Measurements from ENCODE around the gene SOSTDC1. TPM values are rescaled to one million over a fixed set of nuclear protein-coding genes. Genes with fewer than 3 reads are reported as not detected.
"Not testable (repeated sequence)": the region's sequence is repeated elsewhere in the genome, so short reads cannot be mapped to it uniquely, and the experiment has no call there.

SOSTDC1 gene
- total and polyA plus RNA-seq, 2 donors: 0.64 to 2.0 TPM

DNA sequence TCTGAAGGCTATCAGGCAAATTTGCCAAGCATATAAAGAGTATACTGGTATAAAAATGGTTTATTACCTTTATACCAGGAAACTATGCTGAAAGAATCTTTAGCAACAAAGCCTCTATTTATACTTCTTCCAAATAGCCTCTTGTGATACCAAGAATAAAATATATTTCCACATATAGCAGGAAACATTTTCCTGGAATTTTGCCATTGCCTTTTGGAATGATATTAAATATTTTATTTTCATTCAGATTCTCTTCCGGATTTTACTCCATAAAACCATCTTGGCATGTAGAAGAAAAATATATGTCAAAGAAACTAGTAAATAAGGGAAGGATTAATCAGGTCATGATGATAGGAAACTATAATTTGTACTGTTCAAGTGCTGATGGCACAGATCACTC lies 17.7 kb downstream of the SOSTDC1 start:
- no peak for DNase-seq (ENCODE audit: low read depth in 6 of 9, low spot score in 9 of 9)
- H3K4me1 ChIP-seq (ENCODE audit: control insufficient read depth in 2 of 2, insufficient read depth in 2 of 2, low read length in 2 of 2): no peaks in the 10 kb centered on the region
- no peaks in the 10 kb centered on the region for H3K27me3 ChIP-seq (ENCODE audit: control insufficient read depth in 2 of 2, insufficient read depth in 1 of 2, low read length in 1 of 2)
- WGBS: 92% methylated on average over 1 of the region's 1 CpG
- H3K4me3 ChIP-seq (ENCODE audit: low read length in 2 of 2): no peak overlapping the region
- no peak overlapping the region for H3K27ac ChIP-seq (ENCODE audit: low read depth in 1 of 2, low read length in 1 of 2)
- no peaks in the 10 kb centered on the region for H3K9me3 ChIP-seq (ENCODE audit: control insufficient read depth in 2 of 2, insufficient read depth in 1 of 2, low read length in 1 of 2)
- no peaks in the 10 kb centered on the region for H3K36me3 ChIP-seq (ENCODE audit: control insufficient read depth in 2 of 2, insufficient read depth in 2 of 2, low read length in 1 of 2)

DNA sequence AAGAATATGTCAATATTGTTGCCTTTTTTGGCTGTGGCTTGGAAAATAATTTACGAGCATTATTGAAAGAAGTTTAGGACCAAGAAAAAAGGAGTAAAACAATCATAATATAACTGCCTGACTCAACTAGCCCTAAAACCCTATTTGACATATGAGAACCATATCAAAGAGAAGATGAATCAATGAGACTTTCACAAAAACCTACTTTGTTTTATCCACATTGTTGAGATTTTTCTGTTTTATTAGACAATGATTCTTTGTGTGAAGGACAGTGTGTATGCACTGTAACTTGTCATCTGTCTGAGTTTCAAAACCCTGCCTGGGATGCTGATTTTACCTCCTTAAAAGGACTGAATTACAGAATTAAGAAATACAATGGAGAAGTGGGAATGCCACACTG lies 19.0 kb downstream of the SOSTDC1 start:
- 99% methylated on average over 1 of the region's 1 CpG for WGBS
- H3K9me3 ChIP-seq (ENCODE audit: control insufficient read depth in 2 of 2, insufficient read depth in 1 of 2, low read length in 1 of 2): no peaks in the 10 kb centered on the region
- no peak overlapping the region for H3K27ac ChIP-seq (ENCODE audit: low read depth in 1 of 2, low read length in 1 of 2)
- no peaks in the 10 kb centered on the region for H3K4me1 ChIP-seq (ENCODE audit: control insufficient read depth in 2 of 2, insufficient read depth in 2 of 2, low read length in 2 of 2)
- H3K4me3 ChIP-seq (ENCODE audit: low read length in 2 of 2): no peak overlapping the region
- H3K36me3 ChIP-seq (ENCODE audit: control insufficient read depth in 2 of 2, insufficient read depth in 2 of 2, low read length in 1 of 2): no peaks in the 10 kb centered on the region
- no peak for DNase-seq (ENCODE audit: low read depth in 6 of 9, low spot score in 9 of 9)
- H3K27me3 ChIP-seq (ENCODE audit: control insufficient read depth in 2 of 2, insufficient read depth in 1 of 2, low read length in 1 of 2): no peaks in the 10 kb centered on the region

DNA sequence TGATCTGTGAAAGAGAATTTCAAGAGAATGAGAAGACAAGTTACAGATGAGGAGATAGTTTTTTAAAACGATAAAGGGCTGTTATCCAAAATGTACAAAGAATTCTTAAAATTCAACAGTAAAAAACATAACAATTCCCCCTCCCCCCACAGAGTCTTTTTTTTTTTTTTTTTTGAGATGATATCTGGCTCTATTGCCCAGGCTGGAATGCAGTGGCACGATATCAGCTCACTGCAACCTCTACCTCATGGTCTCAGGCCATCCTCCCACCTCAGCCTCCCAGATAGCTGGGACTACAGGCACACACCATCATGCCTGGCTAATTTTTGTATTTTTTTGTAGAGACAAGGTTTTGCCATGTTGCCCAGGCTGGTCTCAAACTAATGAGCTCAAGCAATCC lies 21.7 kb downstream of the SOSTDC1 start:
- not testable (repeated sequence) for H3K27me3 ChIP-seq (ENCODE audit: control insufficient read depth in 2 of 2, insufficient read depth in 1 of 2, low read length in 1 of 2); H3K9me3 ChIP-seq (ENCODE audit: control insufficient read depth in 2 of 2, insufficient read depth in 1 of 2, low read length in 1 of 2); H3K27ac ChIP-seq (ENCODE audit: low read depth in 1 of 2, low read length in 1 of 2); DNase-seq (ENCODE audit: low read depth in 6 of 9, low spot score in 9 of 9); H3K4me1 ChIP-seq (ENCODE audit: control insufficient read depth in 2 of 2, insufficient read depth in 2 of 2, low read length in 2 of 2); H3K4me3 ChIP-seq (ENCODE audit: low read length in 2 of 2); H3K36me3 ChIP-seq (ENCODE audit: control insufficient read depth in 2 of 2, insufficient read depth in 2 of 2, low read length in 1 of 2)
- 96% methylated on average over 2 of the region's 2 CpGs for WGBS

DNA sequence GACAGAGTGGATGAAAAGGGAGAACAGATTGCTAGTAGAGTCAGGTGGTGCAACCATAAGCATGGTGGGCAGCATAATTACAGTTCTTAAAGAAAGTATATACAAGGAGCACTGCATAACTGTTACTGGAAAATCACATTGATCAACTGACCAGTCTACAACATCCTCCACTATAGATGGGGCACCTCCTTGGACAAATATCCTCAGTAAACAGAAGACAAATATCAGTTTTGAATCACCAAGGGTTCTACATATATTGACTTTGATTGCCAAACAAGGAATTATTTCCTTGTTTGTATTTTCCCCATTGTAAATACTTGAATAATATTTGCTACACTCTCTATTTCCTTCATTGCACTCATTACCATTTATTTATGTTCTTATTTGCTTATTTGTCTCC lies 26.6 kb downstream of the SOSTDC1 start:
- H3K4me1 ChIP-seq (ENCODE audit: control insufficient read depth in 2 of 2, insufficient read depth in 2 of 2, low read length in 2 of 2): no peaks in the 10 kb centered on the region
- no peak overlapping the region for H3K4me3 ChIP-seq (ENCODE audit: low read length in 2 of 2)
- no peaks in the 10 kb centered on the region for H3K27me3 ChIP-seq (ENCODE audit: control insufficient read depth in 2 of 2, insufficient read depth in 1 of 2, low read length in 1 of 2)
- H3K9me3 ChIP-seq (ENCODE audit: control insufficient read depth in 2 of 2, insufficient read depth in 1 of 2, low read length in 1 of 2): no peaks in the 10 kb centered on the region
- no peak overlapping the region for H3K27ac ChIP-seq (ENCODE audit: low read depth in 1 of 2, low read length in 1 of 2)
- no peaks in the 10 kb centered on the region for H3K36me3 ChIP-seq (ENCODE audit: control insufficient read depth in 2 of 2, insufficient read depth in 2 of 2, low read length in 1 of 2)
- no peak for DNase-seq (ENCODE audit: low read depth in 6 of 9, low spot score in 9 of 9)

DNA sequence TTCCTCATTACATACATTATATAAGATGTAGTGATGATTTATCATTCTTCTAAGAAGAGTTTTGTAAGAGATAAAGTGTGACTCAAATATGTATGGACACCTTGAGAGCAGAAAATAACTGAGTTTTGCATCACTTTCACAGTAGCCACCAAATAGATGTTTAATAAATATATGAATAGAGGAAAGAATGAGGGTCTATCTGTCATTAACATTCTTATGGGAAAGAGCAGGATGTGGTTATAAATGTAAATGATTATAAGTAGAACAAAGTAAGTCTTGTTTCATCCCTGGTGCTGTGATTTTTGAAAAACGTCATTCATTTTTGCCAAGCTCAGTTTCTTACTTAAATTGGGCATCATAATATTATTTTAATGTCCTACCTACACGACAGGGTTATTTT lies 29.2 kb downstream of the SOSTDC1 start:
- DNase-seq (ENCODE audit: low read depth in 6 of 9, low spot score in 9 of 9): no peak
- no peak overlapping the region for H3K27ac ChIP-seq (ENCODE audit: low read depth in 1 of 2, low read length in 1 of 2)
- 93% methylated on average over 2 of the region's 2 CpGs for WGBS
- no peaks in the 10 kb centered on the region for H3K36me3 ChIP-seq (ENCODE audit: control insufficient read depth in 2 of 2, insufficient read depth in 2 of 2, low read length in 1 of 2)
- H3K4me1 ChIP-seq (ENCODE audit: control insufficient read depth in 2 of 2, insufficient read depth in 2 of 2, low read length in 2 of 2): no peaks in the 10 kb centered on the region
- no peaks in the 10 kb centered on the region for H3K9me3 ChIP-seq (ENCODE audit: control insufficient read depth in 2 of 2, insufficient read depth in 1 of 2, low read length in 1 of 2)
- H3K27me3 ChIP-seq (ENCODE audit: control insufficient read depth in 2 of 2, insufficient read depth in 1 of 2, low read length in 1 of 2): no peaks in the 10 kb centered on the region
- H3K4me3 ChIP-seq (ENCODE audit: low read length in 2 of 2): no peak overlapping the region

DNA sequence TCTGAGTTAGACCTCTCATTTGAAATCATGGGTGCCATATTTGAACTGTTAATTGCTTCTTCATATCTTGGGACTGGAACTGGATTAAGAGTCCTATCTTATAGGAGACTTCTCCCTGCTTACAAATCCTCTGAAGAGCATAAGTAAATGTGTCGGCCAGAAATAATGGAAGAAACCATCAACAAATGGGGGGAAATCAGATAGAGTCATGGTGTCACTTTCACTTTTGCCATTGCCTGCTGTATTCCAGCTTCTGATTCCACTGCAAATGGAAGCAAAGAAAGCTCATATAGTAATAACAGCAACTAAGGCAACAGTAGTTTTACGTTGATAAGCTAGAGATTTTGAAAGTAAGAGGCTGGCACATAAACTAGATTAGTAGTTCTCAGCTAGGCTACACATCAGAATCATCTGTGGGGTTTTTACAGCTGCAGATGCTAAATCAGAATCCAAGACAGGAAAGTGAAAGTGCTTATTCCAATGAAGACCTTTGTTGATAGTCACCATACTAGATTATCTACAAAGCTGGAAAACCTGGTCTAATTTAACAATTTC lies 31.9 kb downstream of the SOSTDC1 start:
- Histone ChIP-seq H3K4me1 (ENCODE audit: control insufficient read depth in 2 of 2, insufficient read depth in 2 of 2, low read length in 2 of 2) (no peaks in the 10 kb centered on the region), H3K27ac (ENCODE audit: low read depth in 1 of 2, low read length in 1 of 2) (no peak overlapping the region), H3K9me3 (ENCODE audit: control insufficient read depth in 2 of 2, insufficient read depth in 1 of 2, low read length in 1 of 2) (no peaks in the 10 kb centered on the region), H3K27me3 (ENCODE audit: control insufficient read depth in 2 of 2, insufficient read depth in 1 of 2, low read length in 1 of 2) (no peaks in the 10 kb centered on the region), H3K4me3 (ENCODE audit: low read length in 2 of 2) (no peak overlapping the region), H3K36me3 (ENCODE audit: control insufficient read depth in 2 of 2, insufficient read depth in 2 of 2, low read length in 1 of 2) (no peaks in the 10 kb centered on the region)
- DNase-seq (ENCODE audit: low read depth in 6 of 9, low spot score in 9 of 9): no peak
- WGBS: 92% methylated on average over 2 of the region's 2 CpGs

DNA sequence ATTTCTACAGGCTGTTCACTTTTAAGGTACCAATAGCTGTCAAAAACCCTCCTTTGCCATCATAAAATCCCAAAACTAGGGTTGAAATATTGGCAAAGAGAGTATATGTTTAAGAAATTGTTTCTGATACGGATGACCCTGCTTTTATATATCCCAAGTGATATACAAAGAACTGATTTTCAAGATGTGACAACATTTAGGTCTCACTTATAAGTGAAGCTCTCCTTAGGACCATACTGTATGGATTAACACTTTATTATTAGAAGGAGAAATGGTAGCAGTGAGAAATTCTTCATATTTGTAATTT lies 33.2 kb downstream of the SOSTDC1 start:
- H3K9me3 ChIP-seq (ENCODE audit: control insufficient read depth in 2 of 2, insufficient read depth in 1 of 2, low read length in 1 of 2): no peaks in the 10 kb centered on the region
- H3K4me3 ChIP-seq (ENCODE audit: low read length in 2 of 2): no peak overlapping the region
- 92% methylated on average over 1 of the region's 1 CpG for WGBS
- H3K4me1 ChIP-seq (ENCODE audit: control insufficient read depth in 2 of 2, insufficient read depth in 2 of 2, low read length in 2 of 2): no peaks in the 10 kb centered on the region
- H3K27me3 ChIP-seq (ENCODE audit: control insufficient read depth in 2 of 2, insufficient read depth in 1 of 2, low read length in 1 of 2): no peaks in the 10 kb centered on the region
- no peak for DNase-seq (ENCODE audit: low read depth in 6 of 9, low spot score in 9 of 9)
- H3K27ac ChIP-seq (ENCODE audit: low read depth in 1 of 2, low read length in 1 of 2): no peak overlapping the region
- no peaks in the 10 kb centered on the region for H3K36me3 ChIP-seq (ENCODE audit: control insufficient read depth in 2 of 2, insufficient read depth in 2 of 2, low read length in 1 of 2)

DNA sequence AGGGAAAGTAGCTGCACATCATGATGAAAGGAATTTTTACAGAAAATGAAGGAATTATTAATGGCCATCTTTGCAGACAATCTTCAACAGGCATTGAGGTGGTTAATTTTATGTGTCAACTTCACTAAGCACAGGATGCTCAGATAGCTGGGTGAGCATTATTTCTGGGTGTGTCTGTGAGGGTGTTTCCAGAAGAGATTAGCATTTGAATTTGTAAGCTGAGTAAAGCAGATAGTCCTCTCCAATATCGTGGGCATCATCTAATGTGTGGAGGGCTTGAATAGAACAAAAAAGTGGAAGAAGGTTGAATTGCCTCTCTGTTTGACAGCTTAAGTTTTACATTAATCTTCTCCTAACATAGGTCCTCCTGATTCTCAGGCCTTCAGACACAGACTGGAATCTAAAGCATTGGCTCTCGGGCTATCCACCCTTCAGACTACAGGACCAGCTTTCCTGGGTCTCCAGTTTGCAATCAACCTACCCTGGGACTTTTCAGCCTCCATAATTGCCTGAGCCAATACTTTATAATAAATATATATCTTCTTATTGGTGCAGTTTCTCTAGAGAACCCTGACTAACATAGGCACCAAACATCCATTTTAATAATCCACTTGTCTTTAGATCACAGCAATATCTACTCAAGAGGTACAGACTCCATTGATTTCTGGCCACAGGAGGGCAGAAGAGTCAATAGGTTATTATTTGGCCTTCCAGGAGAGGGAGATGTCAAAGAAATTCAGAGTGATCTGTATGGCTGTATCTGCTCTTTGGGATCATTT lies 33.7 kb downstream of the SOSTDC1 start:
- no peaks in the 10 kb centered on the region for H3K27me3 ChIP-seq (ENCODE audit: control insufficient read depth in 2 of 2, insufficient read depth in 1 of 2, low read length in 1 of 2)
- no peak overlapping the region for H3K27ac ChIP-seq (ENCODE audit: low read depth in 1 of 2, low read length in 1 of 2)
- 96% methylated on average over 2 of the region's 2 CpGs for WGBS
- H3K36me3 ChIP-seq (ENCODE audit: control insufficient read depth in 2 of 2, insufficient read depth in 2 of 2, low read length in 1 of 2): no peaks in the 10 kb centered on the region
- H3K9me3 ChIP-seq (ENCODE audit: control insufficient read depth in 2 of 2, insufficient read depth in 1 of 2, low read length in 1 of 2): no peaks in the 10 kb centered on the region
- peak in 2 of 9 donors; percentile 13 to 36 for DNase-seq (ENCODE audit: low read depth in 6 of 9, low spot score in 9 of 9)
- H3K4me1 ChIP-seq (ENCODE audit: control insufficient read depth in 2 of 2, insufficient read depth in 2 of 2, low read length in 2 of 2): no peaks in the 10 kb centered on the region
- no peak overlapping the region for H3K4me3 ChIP-seq (ENCODE audit: low read length in 2 of 2)

DNA sequence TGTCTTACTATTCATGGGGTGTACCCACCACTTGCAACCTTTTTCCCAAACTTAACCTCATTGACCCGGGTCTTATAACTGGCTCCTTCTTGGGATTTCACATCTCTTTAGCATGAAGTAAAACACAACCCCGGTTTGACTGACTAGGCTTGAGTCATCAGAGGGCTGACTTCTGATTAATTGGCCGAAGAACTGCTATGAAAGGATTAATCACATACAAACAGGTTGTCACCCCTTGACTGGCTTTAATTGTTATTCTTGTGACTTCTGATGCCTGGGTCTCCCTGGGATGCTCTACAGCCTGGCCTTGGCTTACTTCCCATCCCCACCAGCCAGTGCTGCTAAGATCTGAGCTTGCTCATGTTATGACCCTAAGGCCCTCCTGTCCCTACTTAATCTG lies 35.4 kb downstream of the SOSTDC1 start:
- DNase-seq (ENCODE audit: low read depth in 6 of 9, low spot score in 9 of 9): no peak
- H3K9me3 ChIP-seq (ENCODE audit: control insufficient read depth in 2 of 2, insufficient read depth in 1 of 2, low read length in 1 of 2): no peaks in the 10 kb centered on the region
- H3K36me3 ChIP-seq (ENCODE audit: control insufficient read depth in 2 of 2, insufficient read depth in 2 of 2, low read length in 1 of 2): no peaks in the 10 kb centered on the region
- whole genome bisulfite sequencing: 95% methylated on average over 3 of the region's 3 CpGs
- no peak overlapping the region for H3K27ac ChIP-seq (ENCODE audit: low read depth in 1 of 2, low read length in 1 of 2)
- H3K27me3 ChIP-seq (ENCODE audit: control insufficient read depth in 2 of 2, insufficient read depth in 1 of 2, low read length in 1 of 2): no peaks in the 10 kb centered on the region
- no peak overlapping the region for H3K4me3 ChIP-seq (ENCODE audit: low read length in 2 of 2)
- H3K4me1 ChIP-seq (ENCODE audit: control insufficient read depth in 2 of 2, insufficient read depth in 2 of 2, low read length in 2 of 2): no peaks in the 10 kb centered on the region
